AG20443 (cell line): Measurements from ENCODE around the gene ACRV1.
A peak's percentile ranks its signal among the peaks of the same experiment; 100 is the strongest.

Experiments used
- DNase-seq: peaks from one replicate; pipeline ENCODE4 v3.0.0; 2012; ENCODE audit warnings: low spot score, mixed read lengths

ACRV1 gene

DNA sequence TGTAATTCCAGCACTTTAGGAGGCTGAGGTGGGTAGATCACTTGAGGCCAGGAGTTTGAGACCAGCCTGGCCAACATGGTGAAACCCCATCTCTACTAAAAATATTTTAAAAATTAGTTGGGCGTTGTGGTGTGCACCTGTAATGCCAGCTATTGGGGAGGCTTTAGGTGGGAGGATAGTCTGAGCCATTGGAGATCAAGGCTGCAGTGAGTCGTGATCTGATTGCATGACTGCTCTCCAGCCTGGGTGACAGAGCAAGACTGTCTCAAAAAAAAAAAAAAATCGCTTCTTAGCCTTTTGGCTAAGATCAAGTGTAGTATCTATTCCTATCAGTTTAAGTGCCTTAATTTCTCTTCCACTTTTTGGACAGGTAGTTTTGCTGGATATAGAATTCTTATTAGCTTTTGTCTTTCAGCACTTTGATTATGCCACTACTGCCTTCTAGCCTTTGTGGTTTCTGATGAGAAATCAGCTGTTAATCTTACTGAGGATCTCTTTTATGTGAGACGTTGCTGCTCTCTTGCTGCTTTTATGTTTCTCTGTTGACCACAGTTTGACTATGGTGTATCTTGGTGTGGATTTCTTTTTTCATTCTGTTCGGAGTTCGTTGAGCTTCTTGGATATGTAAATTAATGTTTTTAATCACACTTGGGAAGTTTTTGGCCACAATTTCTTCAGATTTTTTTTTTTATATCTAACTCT is 31.0 kb downstream of the ACRV1 start:
- DNase-seq, result no peak

DNA sequence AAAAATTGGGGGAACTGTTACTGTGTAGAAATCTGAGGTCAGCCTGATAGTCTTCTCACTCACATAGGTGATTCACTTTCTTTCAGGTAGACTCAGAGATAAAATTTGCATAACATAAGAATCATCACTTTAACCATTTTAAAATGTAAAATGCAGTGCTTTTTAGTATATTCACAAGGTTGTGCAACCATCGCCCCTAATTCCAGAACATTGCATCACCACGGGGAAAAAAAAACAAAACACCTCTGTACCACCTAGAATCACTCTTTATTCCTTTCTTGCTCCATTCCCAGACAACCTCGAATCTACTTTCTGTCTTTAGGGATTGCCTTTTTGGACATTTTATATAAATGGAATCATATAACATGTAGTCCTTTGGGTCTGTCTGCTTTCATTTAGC is 34.8 kb downstream of the ACRV1 start:
- no peak for DNase-seq

- DNase-seq, result no peak
Observed at GRCh38 chr11:125638315-125638714, 42.3 kb downstream of the ACRV1 start.

DNA sequence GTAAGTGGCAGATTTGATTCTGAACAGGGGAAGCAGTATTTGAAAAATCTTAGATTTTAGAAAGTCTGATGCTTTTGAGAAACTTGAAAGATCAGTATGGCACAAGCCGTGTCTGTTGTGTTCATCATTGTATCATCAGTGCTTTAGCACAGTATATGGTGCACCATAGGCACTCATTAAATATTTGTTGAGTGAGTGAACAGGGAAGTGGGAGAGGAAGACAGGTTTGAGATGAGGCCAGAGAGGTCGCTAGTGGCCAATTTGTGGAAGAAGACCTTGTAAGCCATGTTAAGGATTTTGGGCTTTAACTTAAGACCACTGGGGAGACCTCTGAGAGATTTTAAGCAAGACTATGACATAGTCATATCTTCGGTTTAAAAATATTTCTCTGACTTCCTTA is 42.8 kb downstream of the ACRV1 start:
- no peak for DNase-seq

- DNase-seq, result no peak
Observed at GRCh38 chr11:125627236-125627910, 53.3 kb downstream of the ACRV1 start.

DNA sequence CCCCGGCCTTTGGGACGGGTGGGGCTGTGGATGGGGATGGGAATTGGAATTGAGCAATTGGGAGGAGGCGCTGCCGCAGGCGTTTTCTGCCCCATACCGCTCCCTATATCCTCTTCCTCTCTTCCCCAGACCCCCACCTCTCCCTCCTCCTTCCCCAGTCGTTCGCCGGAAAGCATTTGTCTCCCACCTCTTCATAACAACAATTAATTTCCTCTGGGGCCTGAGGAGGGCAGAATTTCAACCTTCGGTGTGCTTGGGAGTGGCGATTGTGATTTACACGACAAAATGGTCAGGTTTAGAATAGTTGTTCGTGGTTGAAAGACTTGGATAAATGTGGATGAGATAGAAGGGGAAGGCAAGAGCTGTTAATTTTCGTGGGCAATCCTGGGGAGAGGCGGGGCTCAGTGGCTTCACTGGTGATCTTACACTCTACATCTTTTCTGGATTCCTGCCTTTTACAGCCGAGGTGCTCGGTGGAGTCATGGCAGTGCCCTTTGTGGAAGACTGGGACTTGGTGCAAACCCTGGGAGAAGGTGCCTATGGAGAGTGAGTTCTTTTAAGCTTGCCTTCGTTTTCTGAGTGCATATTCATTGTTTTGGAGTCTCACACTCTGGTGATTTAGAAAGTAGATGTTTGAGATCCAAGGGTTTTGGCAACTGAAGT is 54.2 kb downstream of the ACRV1 start:
- peak; percentile 35 for DNase-seq

GRCh38 chr11:125625630-125626287 is 54.9 kb downstream of the ACRV1 start:
- peak; percentile 91 for DNase-seq

DNA sequence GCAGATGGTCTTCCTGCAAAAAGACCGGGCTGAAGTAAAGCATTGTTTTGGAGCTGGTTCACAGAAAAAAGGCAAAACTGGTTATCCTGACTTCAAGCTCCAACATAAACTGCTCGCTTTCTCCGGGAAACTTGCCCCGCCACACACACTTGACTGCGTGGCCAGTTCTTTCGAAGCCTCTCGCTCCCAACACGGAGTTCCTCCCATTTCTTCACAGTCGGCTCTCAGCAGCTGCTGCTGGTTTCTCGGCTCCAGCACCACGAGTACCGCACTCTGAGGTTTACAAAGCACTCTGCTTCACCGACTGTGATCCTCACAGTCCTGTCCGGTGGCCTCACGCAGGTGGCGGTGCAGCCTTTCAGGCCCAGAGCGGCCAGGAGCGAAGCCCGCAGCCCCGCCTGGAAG is 55.4 kb downstream of the ACRV1 start:
- DNase-seq, result no peak

DNA sequence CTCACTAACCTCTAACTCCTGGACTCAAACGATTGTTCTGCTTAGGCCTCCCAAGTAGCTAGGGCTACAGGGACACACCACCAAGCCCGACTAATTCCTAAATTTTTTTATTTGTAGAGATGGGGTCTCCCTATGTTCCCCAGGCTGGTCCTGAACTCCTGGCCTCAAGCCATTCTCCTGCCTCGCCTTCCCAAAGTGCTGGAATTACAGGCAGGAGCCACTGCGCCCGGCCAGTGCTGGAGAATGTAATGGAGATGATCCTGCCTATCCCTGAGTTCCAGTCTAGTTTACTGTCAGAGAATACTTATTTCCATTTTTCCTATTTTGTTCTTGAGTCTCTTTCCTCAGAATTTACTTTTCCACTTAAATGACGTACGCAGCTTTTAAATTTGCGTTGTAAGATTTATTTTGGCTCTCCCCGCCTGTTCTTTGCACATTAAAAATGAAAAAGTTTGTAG is 55.9 kb downstream of the ACRV1 start, which contains the start of gene CHEK1:
Gene CHEK1 (plus strand): TSS at position 408 of the 458 bp plus-strand sequence. CDS start 1,606 bp downstream, outside the sequence.
- no peak for DNase-seq

- DNase-seq, result no peak
Observed at GRCh38 chr11:125623064-125623463, 57.6 kb downstream of the ACRV1 start.

DNA sequence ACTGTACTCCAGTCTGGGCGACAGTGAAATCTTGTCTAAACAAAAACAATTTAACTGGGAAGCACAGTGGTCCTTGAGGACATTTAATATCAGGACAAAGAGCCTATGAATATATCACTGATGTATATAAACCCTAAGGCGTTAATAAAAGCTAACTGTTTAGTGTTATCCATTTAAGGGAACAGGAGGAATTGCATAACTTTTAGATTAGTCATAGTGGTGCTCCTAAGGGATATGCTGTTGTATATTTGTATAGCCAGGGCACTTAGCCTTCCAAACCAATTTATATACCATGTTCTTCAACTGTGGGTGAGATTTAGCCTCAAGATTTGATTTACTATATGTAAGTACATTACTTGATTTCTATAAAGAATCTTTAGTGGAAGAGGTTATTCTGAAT is 58.7 kb downstream of the ACRV1 start:
- DNase-seq, result peak; percentile 16
